Mononuclear cell (primary cell): ENCODE data around the gene VPS13C. TPM values are rescaled to one million over a fixed set of nuclear protein-coding genes. Genes with fewer than 3 reads are reported as not detected.

Source experiments
- H3K27me3 ChIP-seq: 2 replicates; pipeline ENCODE4 v1.6.0; 2011; ENCODE audit warnings: low read length, control low read depth; ENCODE audit not compliant: insufficient read depth
- H3K4me1 ChIP-seq: 2 replicates; pipeline ENCODE4 v1.5.1; 2011; ENCODE audit warnings: mild to moderate bottlenecking, low read length, control low read depth; ENCODE audit not compliant: insufficient read depth
- H3K4me3 ChIP-seq: 2 replicates; pipeline ENCODE4 v1.5.1; 2011; ENCODE audit warnings: mild to moderate bottlenecking, low read length, moderate library complexity
- H3K9me3 ChIP-seq: 2 replicates; pipeline ENCODE4 v1.5.1; 2011; ENCODE audit warnings: low read depth, mild to moderate bottlenecking, control low read depth, low read length
- total RNA-seq: library from RNA; depleted of rRNA; stranded (reverse); fragments of >200 nt; gene quantifications from one replicate; pipeline ENCODE4 v1.2.3, GENCODE V29; 2012

VPS13C gene
- total RNA-seq, 1 donor, result 162 TPM

- Histone ChIP-seq H3K4me1 (no peaks in the 10 kb centered on the region), H3K9me3 (no peaks in the 10 kb centered on the region), H3K27me3 (no peaks in the 10 kb centered on the region), H3K4me3 (no peak overlapping the region)
Observed at GRCh38 chr15:61974759-61975158, 85.5 kb downstream of the VPS13C start.

- Histone ChIP-seq H3K27me3 (no peaks in the 10 kb centered on the region), H3K4me3 (no peak overlapping the region), H3K4me1 (no peaks in the 10 kb centered on the region), H3K9me3 (no peaks in the 10 kb centered on the region)
Observed at GRCh38 chr15:61974118-61974517, 86.1 kb downstream of the VPS13C start.

DNA sequence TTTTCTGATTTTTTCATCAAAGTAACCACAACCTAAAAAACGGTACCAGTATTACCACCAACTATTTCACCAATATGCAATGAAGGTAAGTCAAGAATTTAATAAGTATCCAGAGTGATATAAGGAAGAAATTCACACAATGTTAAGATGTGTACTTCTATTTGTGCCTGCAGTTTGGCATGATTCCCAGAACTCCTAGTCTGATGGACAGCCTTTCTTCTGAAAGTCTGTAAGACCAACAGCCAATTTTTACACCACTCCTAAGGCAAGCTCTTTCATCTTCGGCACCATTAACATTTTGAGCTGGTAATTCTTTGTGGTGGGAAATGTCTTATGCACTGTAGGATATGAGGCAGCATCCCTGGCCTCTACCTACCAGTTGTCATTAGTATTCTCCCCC, 108.3 kb downstream of the VPS13C start:
- H3K9me3 ChIP-seq, result no peaks in the 10 kb centered on the region
- no peaks in the 10 kb centered on the region for H3K4me1 ChIP-seq
- H3K4me3 ChIP-seq, result no peak overlapping the region
- H3K27me3 ChIP-seq, result no peaks in the 10 kb centered on the region

GRCh38 chr15:61946778-61947177, 113.5 kb downstream of the VPS13C start:
- H3K27me3 ChIP-seq, result no peaks in the 10 kb centered on the region
- no peak overlapping the region for H3K4me3 ChIP-seq
- no peaks in the 10 kb centered on the region for H3K4me1 ChIP-seq
- H3K9me3 ChIP-seq, result no peaks in the 10 kb centered on the region

DNA sequence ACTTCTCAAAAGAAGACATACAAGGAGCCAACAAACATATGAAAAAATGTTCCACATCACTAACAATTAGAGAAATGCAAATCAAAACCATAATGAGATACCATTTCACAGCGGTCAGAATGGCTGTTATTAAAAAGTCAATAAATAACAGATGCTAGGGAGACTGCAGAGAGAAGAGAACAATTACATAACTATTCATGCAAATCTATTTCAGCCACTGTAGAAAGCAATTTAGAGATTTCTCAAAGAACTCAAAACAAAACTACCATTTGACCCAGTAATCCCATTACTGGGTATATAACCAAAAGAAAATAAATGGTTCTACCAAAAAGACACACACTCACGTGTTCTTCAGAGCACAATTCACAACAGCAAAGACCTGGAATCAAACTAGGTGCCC, 116.3 kb downstream of the VPS13C start:
- Histone ChIP-seq H3K27me3 (no peaks in the 10 kb centered on the region), H3K4me1 (no peaks in the 10 kb centered on the region), H3K9me3 (no peaks in the 10 kb centered on the region), H3K4me3 (no peak overlapping the region)

DNA sequence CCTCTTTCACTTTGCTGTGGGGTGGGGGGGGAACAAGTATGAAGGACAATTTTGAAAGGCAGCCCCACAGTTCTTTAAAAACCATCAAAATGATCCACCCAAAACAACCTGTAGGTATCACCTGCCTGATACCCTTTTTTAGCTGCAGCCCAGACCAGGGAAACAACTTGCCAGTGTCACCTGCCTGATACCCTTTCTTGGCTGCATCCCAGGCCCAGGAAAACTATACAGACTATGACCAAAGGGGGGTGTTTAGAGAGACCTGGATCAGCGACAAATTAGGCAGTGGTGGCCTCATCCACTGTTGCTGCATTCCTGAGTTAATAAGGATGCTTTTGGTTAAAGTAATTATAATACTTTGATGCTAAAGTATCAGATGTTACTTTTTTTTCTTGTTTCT, 122.0 kb downstream of the VPS13C start:
- Histone ChIP-seq H3K4me3 (no peak overlapping the region), H3K4me1 (no peaks in the 10 kb centered on the region), H3K9me3 (no peaks in the 10 kb centered on the region), H3K27me3 (no peaks in the 10 kb centered on the region)

DNA sequence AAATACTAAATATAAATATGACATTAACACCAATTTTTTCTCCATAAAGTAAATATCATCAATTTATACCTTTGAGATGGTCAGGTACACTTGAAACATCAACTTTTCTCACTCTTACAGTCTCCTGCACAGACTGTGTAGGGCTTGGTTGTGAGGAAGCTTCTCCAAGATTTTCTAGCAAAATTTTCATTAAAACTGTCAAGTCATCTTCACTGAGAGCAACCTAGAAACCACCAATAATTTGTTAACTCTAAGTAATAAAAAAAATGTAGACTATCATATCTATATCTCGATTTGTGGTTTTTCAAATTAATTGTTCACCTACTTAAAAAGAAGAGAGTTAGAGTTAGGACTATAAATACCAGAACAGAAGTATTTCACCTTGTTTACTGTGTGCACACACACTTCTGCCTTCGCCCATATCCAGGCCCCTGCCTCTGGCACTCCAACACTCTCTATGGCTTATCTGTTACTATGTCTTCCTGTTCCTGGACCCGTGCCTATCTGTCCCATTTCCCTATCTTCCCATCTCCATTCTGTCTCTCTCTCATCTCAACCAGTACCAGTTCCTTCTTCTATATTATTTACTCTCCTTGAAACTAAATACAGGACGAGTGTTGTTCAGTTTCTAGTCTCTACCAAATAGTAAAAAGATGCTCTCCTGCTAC, 123.6 kb downstream of the VPS13C start:
- Histone ChIP-seq H3K27me3 (no peaks in the 10 kb centered on the region), H3K9me3 (no peaks in the 10 kb centered on the region), H3K4me1 (no peaks in the 10 kb centered on the region), H3K4me3 (no peak overlapping the region)

- H3K4me3 ChIP-seq, result no peak overlapping the region
- no peaks in the 10 kb centered on the region for H3K4me1 ChIP-seq
- H3K27me3 ChIP-seq, result no peaks in the 10 kb centered on the region
- H3K9me3 ChIP-seq, result no peaks in the 10 kb centered on the region
Observed at GRCh38 chr15:61935493-61935892, 124.8 kb downstream of the VPS13C start.

DNA sequence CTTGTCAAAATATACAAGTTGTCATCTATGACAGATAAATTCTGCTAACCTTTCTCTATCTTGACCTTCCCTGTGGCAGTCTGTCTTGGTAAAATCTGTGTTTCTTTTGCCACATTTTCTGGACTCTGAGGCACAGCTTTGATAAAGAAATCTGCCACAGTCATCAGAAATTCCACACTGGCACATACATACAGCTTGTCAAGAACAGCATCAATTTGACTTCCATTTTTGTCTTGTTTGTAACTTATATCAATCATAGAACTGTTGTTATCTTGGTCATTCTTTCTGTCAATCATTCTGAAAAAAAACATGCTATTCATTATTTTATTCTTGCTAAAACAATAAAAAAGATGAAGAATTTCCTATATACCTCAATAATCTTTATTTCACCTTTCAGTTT, 130.8 kb downstream of the VPS13C start:
- Histone ChIP-seq H3K9me3 (no peaks in the 10 kb centered on the region), H3K27me3 (no peaks in the 10 kb centered on the region), H3K4me3 (no peak overlapping the region), H3K4me1 (no peaks in the 10 kb centered on the region)

DNA sequence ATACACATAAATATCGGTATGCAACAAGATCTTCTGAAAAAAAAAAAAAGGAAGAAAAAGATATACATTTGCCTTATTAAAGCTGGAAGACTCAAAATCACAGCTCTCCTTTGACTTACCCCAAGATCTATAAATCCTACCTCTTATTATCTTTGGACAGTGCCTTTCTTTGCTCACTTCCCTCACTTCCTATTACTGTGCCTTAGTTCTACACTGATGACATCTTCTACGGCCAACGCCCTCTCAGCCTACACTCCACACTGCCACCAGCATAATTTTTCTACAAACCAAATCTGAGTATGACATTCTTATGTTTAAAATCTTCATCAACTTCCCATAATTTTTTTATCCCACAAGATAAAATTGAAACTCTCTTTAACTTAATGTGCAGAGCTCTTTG, 137.1 kb downstream of the VPS13C start:
- Histone ChIP-seq H3K9me3 (no peaks in the 10 kb centered on the region), H3K4me1 (no peaks in the 10 kb centered on the region), H3K4me3 (no peak overlapping the region), H3K27me3 (no peaks in the 10 kb centered on the region)

- Histone ChIP-seq H3K4me1 (no peaks in the 10 kb centered on the region), H3K4me3 (no peak overlapping the region), H3K9me3 (no peaks in the 10 kb centered on the region), H3K27me3 (no peaks in the 10 kb centered on the region)
Observed at GRCh38 chr15:61921093-61921492, 139.2 kb downstream of the VPS13C start.

- no peak overlapping the region for H3K4me3 ChIP-seq
- no peaks in the 10 kb centered on the region for H3K9me3 ChIP-seq
- H3K4me1 ChIP-seq, result no peaks in the 10 kb centered on the region
- no peaks in the 10 kb centered on the region for H3K27me3 ChIP-seq
Observed at GRCh38 chr15:61917457-61917856, 142.8 kb downstream of the VPS13C start.

DNA sequence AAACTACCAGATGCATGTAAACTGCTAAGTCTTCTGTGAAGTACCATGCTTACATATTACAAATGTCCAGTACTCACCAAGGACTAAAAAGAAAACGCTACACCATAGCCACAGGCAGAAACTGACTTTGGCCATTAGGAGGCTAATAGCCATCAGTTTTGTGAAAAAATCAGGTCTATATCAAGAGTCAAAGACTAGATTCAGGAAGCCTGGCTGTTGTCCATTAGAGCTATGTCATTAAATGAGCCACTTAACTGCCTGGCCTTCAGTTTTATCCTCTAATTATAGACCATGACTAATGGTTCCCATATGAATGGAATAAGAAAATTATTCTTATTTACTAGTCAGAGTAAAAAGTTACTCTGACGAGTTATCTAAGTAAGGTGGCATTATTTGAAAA, 144.1 kb downstream of the VPS13C start:
- Histone ChIP-seq H3K4me3 (no peak overlapping the region), H3K4me1 (no peaks in the 10 kb centered on the region), H3K9me3 (no peaks in the 10 kb centered on the region), H3K27me3 (no peaks in the 10 kb centered on the region)

DNA sequence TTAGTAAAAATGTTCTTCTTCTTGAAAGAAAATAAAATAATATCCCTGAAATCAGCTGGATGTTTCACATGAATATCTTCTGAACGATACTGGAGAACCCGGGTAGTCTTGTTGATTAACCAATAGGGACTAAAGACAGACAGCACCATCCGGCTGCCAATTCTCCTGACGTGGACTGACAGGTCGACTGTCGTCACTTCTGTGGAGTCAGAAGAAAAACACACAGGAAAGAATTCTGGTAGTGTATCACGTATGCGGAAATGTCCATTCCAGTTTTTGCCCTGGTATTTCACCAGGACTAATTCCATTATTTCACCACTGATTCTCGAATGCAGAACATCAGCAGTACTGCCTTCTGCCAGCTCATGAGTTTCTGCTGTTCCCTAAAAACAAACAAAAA, 144.6 kb downstream of the VPS13C start:
- Histone ChIP-seq H3K4me3 (no peak overlapping the region), H3K4me1 (no peaks in the 10 kb centered on the region), H3K27me3 (no peaks in the 10 kb centered on the region), H3K9me3 (no peaks in the 10 kb centered on the region)

DNA sequence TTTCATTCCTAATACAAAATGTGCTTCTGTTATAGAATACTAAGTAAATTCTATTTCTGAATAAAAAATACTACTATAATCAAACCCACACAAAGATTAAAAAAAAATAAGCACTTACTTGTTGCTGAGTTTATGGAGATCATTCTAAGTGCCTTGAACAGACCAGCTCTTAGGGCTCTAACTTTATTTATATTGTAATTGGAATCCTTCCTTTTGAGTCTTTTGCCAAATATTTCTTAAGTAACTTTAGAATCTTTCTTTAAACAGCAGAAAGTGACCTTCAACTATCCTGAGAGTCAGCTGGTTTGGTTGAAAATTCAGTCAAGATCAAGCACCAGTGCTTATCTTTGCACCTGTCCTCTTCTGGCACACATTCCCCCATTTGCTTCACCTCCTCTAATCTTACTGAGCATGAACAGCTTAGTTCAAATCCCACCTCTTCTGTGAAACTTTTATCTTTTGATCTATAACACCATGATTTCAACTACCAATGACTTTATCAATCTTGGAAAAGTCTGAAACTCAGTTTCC, 149.3 kb downstream of the VPS13C start:
- Histone ChIP-seq H3K27me3 (no peaks in the 10 kb centered on the region), H3K4me1 (no peaks in the 10 kb centered on the region), H3K4me3 (no peak overlapping the region), H3K9me3 (no peaks in the 10 kb centered on the region)

DNA sequence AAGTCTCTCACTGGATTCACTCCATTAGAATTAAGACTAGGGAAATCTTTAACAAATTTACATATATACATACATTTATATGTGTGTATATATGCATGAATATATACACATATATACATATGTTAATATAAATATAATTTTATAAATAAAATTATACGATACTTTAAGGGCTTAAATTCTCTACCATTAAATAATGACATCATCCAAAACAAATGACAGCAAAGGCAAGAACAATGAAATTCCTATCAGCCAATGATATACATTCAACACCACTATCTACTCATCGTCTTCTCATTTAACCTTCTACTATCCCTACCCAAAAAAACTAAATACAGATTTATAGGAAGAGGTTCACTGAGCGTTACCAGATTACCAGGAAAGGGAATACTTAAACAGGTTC, 152.0 kb downstream of the VPS13C start:
- Histone ChIP-seq H3K4me3 (no peak overlapping the region), H3K9me3 (no peaks in the 10 kb centered on the region), H3K27me3 (no peaks in the 10 kb centered on the region), H3K4me1 (no peaks in the 10 kb centered on the region)
